ENCODE measurements around the gene DNAI2.

DNAI2 gene

GRCh38 chr17:74267987-74268499, 6.0 kb upstream of the DNAI2 start:
- TF ChIP-seq POLR2AphosphoS5 (IDR thresholded peaks at IDR 0.05; ENCODE audit: low read depth, low read length) (no peak), TAF1 (IDR thresholded peaks at IDR 0.05; ENCODE audit: borderline replicate concordance, insufficient read depth, low read length) (no peak)

- no peak for TF ChIP-seq REST (IDR thresholded peaks at IDR 0.05; ENCODE audit: insufficient read depth in 1 of 2, low read depth in 2 of 2, low read length in 2 of 2)
- no peak for TF ChIP-seq FOXP2 (optimal IDR thresholded peaks at IDR 0.05; ENCODE audit: borderline replicate concordance, extremely low read depth, extremely low read length, insufficient read depth)
- TF ChIP-seq SIN3A (IDR thresholded peaks at IDR 0.05; ENCODE audit: borderline replicate concordance, insufficient read depth, low read length) = no peak
- TF ChIP-seq TAF1 (IDR thresholded peaks at IDR 0.05; ENCODE audit: borderline replicate concordance, insufficient read depth, low read length) = no peak
- no peak for TF ChIP-seq POLR2AphosphoS5 (IDR thresholded peaks at IDR 0.05; ENCODE audit: low read depth, low read length)
These were observed 5.5 kb upstream of the DNAI2 start for GRCh38 chr17:74268558-74268957.

DNA sequence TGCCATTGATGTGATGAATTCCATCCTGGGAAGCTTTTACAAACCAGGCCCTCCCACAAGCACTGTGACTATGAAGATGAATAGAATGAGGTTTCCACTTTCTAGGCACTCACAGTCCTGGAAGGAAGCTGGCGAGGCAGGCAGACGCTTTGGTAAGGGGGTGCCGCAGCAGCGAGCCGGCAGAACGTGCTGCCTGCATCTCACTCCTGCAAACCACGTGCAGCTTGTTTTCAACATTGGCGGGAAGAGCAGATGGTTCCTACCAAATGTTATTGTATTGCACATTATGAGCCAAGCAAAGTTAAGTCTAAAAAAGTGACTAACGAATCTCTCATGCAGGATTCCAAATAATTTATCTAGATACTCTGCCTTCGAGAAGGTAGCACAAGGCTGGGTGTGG, 3.7 kb upstream of the DNAI2 start:
- TF ChIP-seq POLR2AphosphoS5 (IDR thresholded peaks at IDR 0.05; ENCODE audit: low read depth, low read length) (no peak), REST (IDR thresholded peaks at IDR 0.05; ENCODE audit: insufficient read depth in 1 of 2, low read depth in 2 of 2, low read length in 2 of 2) (no peak), SIN3A (IDR thresholded peaks at IDR 0.05; ENCODE audit: borderline replicate concordance, insufficient read depth, low read length) (no peak), TAF1 (IDR thresholded peaks at IDR 0.05; ENCODE audit: borderline replicate concordance, insufficient read depth, low read length) (no peak), FOXP2 (optimal IDR thresholded peaks at IDR 0.05; ENCODE audit: borderline replicate concordance, extremely low read depth, extremely low read length, insufficient read depth) (no peak)

- TF ChIP-seq TAF1 (IDR thresholded peaks at IDR 0.05; ENCODE audit: borderline replicate concordance, insufficient read depth, low read length) (no peak), REST (IDR thresholded peaks at IDR 0.05; ENCODE audit: insufficient read depth in 1 of 2, low read depth in 2 of 2, low read length in 2 of 2) (no peak), SIN3A (IDR thresholded peaks at IDR 0.05; ENCODE audit: borderline replicate concordance, insufficient read depth, low read length) (no peak), FOXP2 (optimal IDR thresholded peaks at IDR 0.05; ENCODE audit: borderline replicate concordance, extremely low read depth, extremely low read length, insufficient read depth) (no peak), POLR2AphosphoS5 (IDR thresholded peaks at IDR 0.05; ENCODE audit: low read depth, low read length) (no peak)
These were observed 2.8 kb upstream of the DNAI2 start for GRCh38 chr17:74271281-74271680.

GRCh38 chr17:74271901-74272561, 2.0 kb upstream of the DNAI2 start:
- TF ChIP-seq FOXP2 (optimal IDR thresholded peaks at IDR 0.05; ENCODE audit: borderline replicate concordance, extremely low read depth, extremely low read length, insufficient read depth) (no peak), POLR2AphosphoS5 (IDR thresholded peaks at IDR 0.05; ENCODE audit: low read depth, low read length) (no peak), TAF1 (IDR thresholded peaks at IDR 0.05; ENCODE audit: borderline replicate concordance, insufficient read depth, low read length) (no peak), REST (IDR thresholded peaks at IDR 0.05; ENCODE audit: insufficient read depth in 1 of 2, low read depth in 2 of 2, low read length in 2 of 2) (no peak), SIN3A (IDR thresholded peaks at IDR 0.05; ENCODE audit: borderline replicate concordance, insufficient read depth, low read length) (no peak)

All from PFSK-1 (cell line).